ENCODE measurements around the gene TFR2.

Gene TFR2

GRCh38 chr7:100576384-100576993 is 64.9 kb downstream of the TFR2 start:
- TF ChIP-seq POLR2AphosphoS5 (IDR thresholded peaks at IDR 0.05; ENCODE audit: low read depth, low read length) (no peak), TAF1 (IDR thresholded peaks at IDR 0.05; ENCODE audit: borderline replicate concordance, insufficient read depth, low read length) (no peak), SIN3A (IDR thresholded peaks at IDR 0.05; ENCODE audit: borderline replicate concordance, insufficient read depth, low read length) (no peak), FOXP2 (optimal IDR thresholded peaks at IDR 0.05; ENCODE audit: borderline replicate concordance, extremely low read depth, extremely low read length, insufficient read depth) (no peak), REST (IDR thresholded peaks at IDR 0.05; ENCODE audit: insufficient read depth in 1 of 2, low read depth in 2 of 2, low read length in 2 of 2) (no peak)

- no peak for TF ChIP-seq TAF1 (IDR thresholded peaks at IDR 0.05; ENCODE audit: borderline replicate concordance, insufficient read depth, low read length)
- TF ChIP-seq REST (IDR thresholded peaks at IDR 0.05; ENCODE audit: insufficient read depth in 1 of 2, low read depth in 2 of 2, low read length in 2 of 2): no peak
- no peak for TF ChIP-seq POLR2AphosphoS5 (IDR thresholded peaks at IDR 0.05; ENCODE audit: low read depth, low read length)
- TF ChIP-seq FOXP2 (optimal IDR thresholded peaks at IDR 0.05; ENCODE audit: borderline replicate concordance, extremely low read depth, extremely low read length, insufficient read depth): no peak
- no peak for TF ChIP-seq SIN3A (IDR thresholded peaks at IDR 0.05; ENCODE audit: borderline replicate concordance, insufficient read depth, low read length)
These were observed 65.5 kb downstream of the TFR2 start for GRCh38 chr7:100575746-100576383.

GRCh38 chr7:100575206-100575631 is 66.1 kb downstream of the TFR2 start:
- TF ChIP-seq TAF1 (IDR thresholded peaks at IDR 0.05; ENCODE audit: borderline replicate concordance, insufficient read depth, low read length): no peak

GRCh38 chr7:100574362-100575205 is 66.8 kb downstream of the TFR2 start:
- TF ChIP-seq TAF1 (IDR thresholded peaks at IDR 0.05; ENCODE audit: borderline replicate concordance, insufficient read depth, low read length): no peak
- TF ChIP-seq POLR2AphosphoS5 (IDR thresholded peaks at IDR 0.05; ENCODE audit: low read depth, low read length): no peak
- TF ChIP-seq REST (IDR thresholded peaks at IDR 0.05; ENCODE audit: insufficient read depth in 1 of 2, low read depth in 2 of 2, low read length in 2 of 2): no peak
- no peak for TF ChIP-seq FOXP2 (optimal IDR thresholded peaks at IDR 0.05; ENCODE audit: borderline replicate concordance, extremely low read depth, extremely low read length, insufficient read depth)
- no peak for TF ChIP-seq SIN3A (IDR thresholded peaks at IDR 0.05; ENCODE audit: borderline replicate concordance, insufficient read depth, low read length)

- TF ChIP-seq TAF1 (IDR thresholded peaks at IDR 0.05; ENCODE audit: borderline replicate concordance, insufficient read depth, low read length) (no peak), FOXP2 (optimal IDR thresholded peaks at IDR 0.05; ENCODE audit: borderline replicate concordance, extremely low read depth, extremely low read length, insufficient read depth) (no peak), SIN3A (IDR thresholded peaks at IDR 0.05; ENCODE audit: borderline replicate concordance, insufficient read depth, low read length) (no peak)
These were observed 67.5 kb downstream of the TFR2 start, which contains the start of gene SAP25 for GRCh38 chr7:100573691-100574361. TSS of gene SAP25 (minus strand) at chr7:100573900. CDS start at chr7:100573742, 158 bp downstream.

All from PFSK-1 (cell line).